DND-41 (cell line): Measurements from ENCODE around the gene TSPAN2.

Experiments
- ATAC-seq: fragments of 200-7000 bp; cut with Tn5 transposase; 3 replicates; pipeline ENCODE4 v1.9.1; 2021; ENCODE audit warnings: low read depth; ENCODE audit not compliant: insufficient read depth
- DNase-seq: peaks from one replicate; pipeline ENCODE4 v3.0.0-alpha.2; 2020
- H2AFZ ChIP-seq: 2 replicates; pipeline ENCODE4 v1.6.0; 2012; ENCODE audit warnings: low read depth, low read length
- H3K27ac ChIP-seq: 2 replicates; pipeline ENCODE4 v1.5.1; 2012; ENCODE audit warnings: low read length, inconsistent platforms
- H3K27me3 ChIP-seq: fragments of 200-600 bp; sonication (generic); 2 replicates; pipeline ENCODE4 v1.6.0; 2012; ENCODE audit warnings: low read length, mild to moderate bottlenecking, inconsistent platforms; ENCODE audit not compliant: insufficient read depth, poor library complexity
- H3K36me3 ChIP-seq: 2 replicates; pipeline ENCODE4 v1.5.1; 2012; ENCODE audit warnings: low read length, inconsistent platforms; ENCODE audit not compliant: insufficient read depth
- H3K4me1 ChIP-seq: 2 replicates; pipeline ENCODE4 v1.5.1; 2012; ENCODE audit warnings: mild to moderate bottlenecking, low read length; ENCODE audit not compliant: insufficient read depth
- H3K4me2 ChIP-seq: 2 replicates; pipeline ENCODE4 v1.6.0; 2012; ENCODE audit warnings: mild to moderate bottlenecking, moderate library complexity, low read length, inconsistent platforms; ENCODE audit not compliant: insufficient read depth
- H3K4me3 ChIP-seq, 2 experiments: fragments of 200-600 bp in 1 of 2; shearing (Covaris generic) in 1 of 2; 2 replicates each; pipeline ENCODE4 v1.5.1; 2012 to 2016; ENCODE audit warnings: inconsistent platforms in 2 of 2, low read length in 2 of 2, mild to moderate bottlenecking in 2 of 2, low read depth in 1 of 2, moderate library complexity in 1 of 2
- H3K79me2 ChIP-seq: 2 replicates; pipeline ENCODE4 v1.6.0; 2012; ENCODE audit warnings: low read length, inconsistent platforms; ENCODE audit not compliant: insufficient read depth
- H3K9ac ChIP-seq: 2 replicates; pipeline ENCODE4 v1.6.0; 2012; ENCODE audit warnings: low read depth, mild to moderate bottlenecking, inconsistent platforms, low read length, moderate library complexity
- H3K9me3 ChIP-seq: 2 replicates; pipeline ENCODE4 v1.5.1; 2012; ENCODE audit warnings: low read length, moderate library complexity, mild to moderate bottlenecking, inconsistent platforms; ENCODE audit not compliant: insufficient read depth, severe bottlenecking
- H4K20me1 ChIP-seq: 2 replicates; pipeline ENCODE4 v1.6.0; 2012; ENCODE audit warnings: low read length; ENCODE audit not compliant: insufficient read depth
- EZH2 ChIP-seq: IDR thresholded peaks from 3 replicates; pipeline ENCODE4 v1.6.1; 2012; ENCODE audit warnings: borderline replicate concordance, low read depth, mild to moderate bottlenecking, moderate library complexity, low read length, inconsistent platforms; ENCODE audit not compliant: severe bottlenecking
- TF ChIP-seq, protein P1 (sequence below): IDR thresholded peaks from 2 replicates; pipeline ENCODE4 v1.5.1; 2012; ENCODE audit warnings: borderline replicate concordance, low read length, moderate library complexity, mild to moderate bottlenecking; ENCODE audit not compliant: poor library complexity, severe bottlenecking; ENCODE audit errors: extremely low read depth

TSPAN2 gene

DNA sequence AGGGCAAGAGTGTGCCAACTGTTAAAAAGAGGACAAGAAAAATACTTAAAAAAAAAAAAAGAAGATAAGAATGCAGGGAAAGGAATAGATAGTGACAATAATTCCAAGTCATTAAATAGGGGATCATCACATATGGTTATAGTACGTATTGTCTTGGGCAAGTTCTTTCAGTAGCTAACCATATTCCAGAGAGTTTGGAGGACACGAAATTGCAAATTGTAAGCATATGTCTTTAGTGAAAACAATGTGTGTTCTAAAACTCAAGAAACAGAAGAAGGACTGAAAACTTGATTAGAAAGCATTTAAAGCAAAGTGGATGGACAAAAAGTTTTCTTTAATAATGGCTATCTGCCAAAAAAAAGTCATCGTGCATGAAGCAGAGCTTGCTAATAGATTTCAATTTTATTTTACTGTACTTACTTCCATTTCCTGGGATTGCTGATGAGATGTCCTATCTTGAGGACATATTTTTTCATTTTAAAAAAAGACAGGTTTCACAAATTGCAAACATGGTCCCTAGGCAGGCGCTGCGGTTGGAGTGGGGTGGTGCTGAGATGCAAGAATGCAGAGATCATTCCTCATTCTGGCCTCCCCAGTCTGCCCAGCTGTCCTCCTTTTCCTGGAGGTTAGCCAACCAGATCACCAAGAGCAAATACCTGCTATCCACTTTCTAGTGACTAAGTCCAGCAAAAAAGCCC lies 11.9 kb downstream of the TSPAN2 start:
- TF ChIP-seq EZH2, result no peak
- TF ChIP-seq, protein P1, sequence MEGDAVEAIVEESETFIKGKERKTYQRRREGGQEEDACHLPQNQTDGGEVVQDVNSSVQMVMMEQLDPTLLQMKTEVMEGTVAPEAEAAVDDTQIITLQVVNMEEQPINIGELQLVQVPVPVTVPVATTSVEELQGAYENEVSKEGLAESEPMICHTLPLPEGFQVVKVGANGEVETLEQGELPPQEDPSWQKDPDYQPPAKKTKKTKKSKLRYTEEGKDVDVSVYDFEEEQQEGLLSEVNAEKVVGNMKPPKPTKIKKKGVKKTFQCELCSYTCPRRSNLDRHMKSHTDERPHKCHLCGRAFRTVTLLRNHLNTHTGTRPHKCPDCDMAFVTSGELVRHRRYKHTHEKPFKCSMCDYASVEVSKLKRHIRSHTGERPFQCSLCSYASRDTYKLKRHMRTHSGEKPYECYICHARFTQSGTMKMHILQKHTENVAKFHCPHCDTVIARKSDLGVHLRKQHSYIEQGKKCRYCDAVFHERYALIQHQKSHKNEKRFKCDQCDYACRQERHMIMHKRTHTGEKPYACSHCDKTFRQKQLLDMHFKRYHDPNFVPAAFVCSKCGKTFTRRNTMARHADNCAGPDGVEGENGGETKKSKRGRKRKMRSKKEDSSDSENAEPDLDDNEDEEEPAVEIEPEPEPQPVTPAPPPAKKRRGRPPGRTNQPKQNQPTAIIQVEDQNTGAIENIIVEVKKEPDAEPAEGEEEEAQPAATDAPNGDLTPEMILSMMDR, result no peak
- Histone ChIP-seq H3K27ac (no peak overlapping the region), H2AFZ (no peak overlapping the region), H3K79me2 (no peaks in the 10 kb centered on the region), H3K9ac (no peak overlapping the region), H3K4me3 (no peak overlapping the region), H3K9me3 (no peaks in the 10 kb centered on the region), H4K20me1 (no peaks in the 10 kb centered on the region), H3K4me1 (no peaks in the 10 kb centered on the region), H3K4me2 (no peak overlapping the region), H3K27me3 (peaks cover 21% of the 10 kb centered on the region), H3K36me3 (no peaks in the 10 kb centered on the region)
- no peak for DNase-seq
- ATAC-seq, result no peak

DNA sequence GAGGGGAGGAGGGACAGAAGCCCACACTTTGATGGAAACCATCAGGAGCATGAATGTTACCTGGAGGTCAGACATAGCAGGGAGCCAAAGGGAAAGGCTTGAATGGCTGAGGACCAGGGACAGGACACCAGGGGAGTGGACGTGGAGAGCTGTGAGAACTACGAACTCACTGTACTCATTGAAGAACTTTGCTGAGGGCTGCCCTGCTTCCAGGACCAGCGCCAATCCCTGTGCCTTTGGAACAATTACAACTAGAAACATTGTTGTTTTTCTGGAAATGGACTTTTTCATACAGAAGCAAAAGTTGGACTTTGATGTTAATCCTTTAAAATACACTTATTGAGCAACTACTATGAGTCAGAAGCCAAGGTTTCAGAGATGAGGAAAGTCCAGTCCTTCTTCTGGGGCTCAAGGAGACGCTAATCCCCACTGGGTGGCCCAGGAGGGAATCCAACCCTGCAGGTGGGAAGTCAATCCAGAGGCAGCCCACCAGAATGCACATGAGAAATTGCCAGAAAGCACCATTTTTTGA lies 12.9 kb downstream of the TSPAN2 start:
- Histone ChIP-seq H3K4me1 (no peaks in the 10 kb centered on the region), H3K9ac (no peak overlapping the region), H3K36me3 (no peaks in the 10 kb centered on the region), H3K27ac (no peak overlapping the region), H3K79me2 (no peaks in the 10 kb centered on the region), H4K20me1 (no peaks in the 10 kb centered on the region), H3K27me3 (peaks cover 21% of the 10 kb centered on the region), H3K4me2 (no peak overlapping the region), H3K9me3 (no peaks in the 10 kb centered on the region), H2AFZ (no peak overlapping the region), H3K4me3 (no peak overlapping the region)
- DNase-seq, result no peak
- ATAC-seq, result no peak
- TF ChIP-seq EZH2, result no peak
- TF ChIP-seq, protein P1, result no peak

- Histone ChIP-seq H3K9me3 (no peaks in the 10 kb centered on the region), H3K4me3 (no peak overlapping the region), H3K9ac (no peak overlapping the region), H3K4me2 (no peak overlapping the region), H3K27ac (no peak overlapping the region), H2AFZ (no peak overlapping the region), H4K20me1 (no peaks in the 10 kb centered on the region), H3K27me3 (peaks cover 17% of the 10 kb centered on the region), H3K36me3 (no peaks in the 10 kb centered on the region), H3K4me1 (no peaks in the 10 kb centered on the region), H3K79me2 (no peaks in the 10 kb centered on the region)
- no peak for ATAC-seq
- no peak for TF ChIP-seq EZH2
- TF ChIP-seq, protein P1, result no peak
- DNase-seq, result no peak
These were observed 14.3 kb downstream of the TSPAN2 start for GRCh38 chr1:115074839-115075534.
